Prostate gland (tissue), 2 donors: Measurements from ENCODE around the gene MYBPC3. TPM values are rescaled to one million over a fixed set of nuclear protein-coding genes. Genes with fewer than 3 reads are reported as not detected.

ENCODE experiments used
- DNase-seq: peaks from one replicate; pipeline ENCODE4 v3.0.0-alpha.2; 2019; ENCODE audit warnings: low spot score
- H3K27ac ChIP-seq, 2 donors: fragments of 200-600 bp; sonication (generic); 2 replicates each; pipeline ENCODE4 v1.5.1; 2017 to 2019
- H3K27me3 ChIP-seq: fragments of 200-600 bp; sonication (generic); replicated peaks from 2 replicates; pipeline ENCODE4 v1.5.1; 2019; ENCODE audit not compliant: insufficient read depth
- H3K36me3 ChIP-seq, 2 donors: fragments of 200-600 bp; sonication (generic); 1 replicate in 1 of 2; 2 replicates in 1 of 2; pipeline versions ENCODE4 v1.5.1 to v1.8.1; 2017 to 2019
- H3K4me1 ChIP-seq: fragments of 200-600 bp; sonication (generic); replicated peaks from 2 replicates; pipeline ENCODE4 v1.5.1; 2019
- H3K4me3 ChIP-seq, 2 donors: fragments of 200-600 bp; sonication (generic); 2 replicates each; pipeline ENCODE4 v1.5.1; 2017 to 2019
- H3K9me3 ChIP-seq: fragments of 200-600 bp; sonication (generic); 2 replicates; pipeline ENCODE4 v1.5.1; 2017
- CTCF ChIP-seq, 4 experiments: fragments of 200-600 bp in 2 of 4; fragments of 450-650 bp in 2 of 4; sonication (generic) in 2 of 4; IDR thresholded peaks; 1 replicate in 3 of 4; 2 replicates in 1 of 4; pipeline ENCODE4 v1.5.1; 2016 to 2019; ENCODE audit warnings: antibody characterized with exemption in 4 of 4, mild to moderate bottlenecking in 2 of 4, moderate library complexity in 2 of 4
- POLR2A ChIP-seq: fragments of 450-650 bp; IDR thresholded peaks from one replicate; pipeline ENCODE4 v1.6.1; 2016; ENCODE audit warnings: antibody characterized with exemption, mild to moderate bottlenecking
- POLR2AphosphoS5 ChIP-seq: sonication (generic); formaldehyde crosslinking; IDR thresholded peaks from one replicate; pipeline ENCODE4 v1.6.1; 2017; ENCODE audit warnings: antibody characterized with exemption
- WGBS: methylation state at CpG from one replicate; pipeline ENCODE4 v1.1.5; 2018; 5-methylcytosine and 5-hydroxymethylcytosine counted together
- intact Hi-C: fragments of 100-400 bp; cut with DNase I; formaldehyde crosslinking; loops from one replicate; pipeline ENCODE4 v1.14.2; 2022
- total RNA-seq, 2 donors: library from RNA; depleted of rRNA; stranded (reverse); fragments of >200 nt; gene quantifications; one replicate each; pipeline ENCODE4 v1.1.0, GENCODE V29; 2016

MYBPC3 gene
- total RNA-seq, 2 donors from 2014 or later, result 0.91 TPM; not detected in 1

DNA sequence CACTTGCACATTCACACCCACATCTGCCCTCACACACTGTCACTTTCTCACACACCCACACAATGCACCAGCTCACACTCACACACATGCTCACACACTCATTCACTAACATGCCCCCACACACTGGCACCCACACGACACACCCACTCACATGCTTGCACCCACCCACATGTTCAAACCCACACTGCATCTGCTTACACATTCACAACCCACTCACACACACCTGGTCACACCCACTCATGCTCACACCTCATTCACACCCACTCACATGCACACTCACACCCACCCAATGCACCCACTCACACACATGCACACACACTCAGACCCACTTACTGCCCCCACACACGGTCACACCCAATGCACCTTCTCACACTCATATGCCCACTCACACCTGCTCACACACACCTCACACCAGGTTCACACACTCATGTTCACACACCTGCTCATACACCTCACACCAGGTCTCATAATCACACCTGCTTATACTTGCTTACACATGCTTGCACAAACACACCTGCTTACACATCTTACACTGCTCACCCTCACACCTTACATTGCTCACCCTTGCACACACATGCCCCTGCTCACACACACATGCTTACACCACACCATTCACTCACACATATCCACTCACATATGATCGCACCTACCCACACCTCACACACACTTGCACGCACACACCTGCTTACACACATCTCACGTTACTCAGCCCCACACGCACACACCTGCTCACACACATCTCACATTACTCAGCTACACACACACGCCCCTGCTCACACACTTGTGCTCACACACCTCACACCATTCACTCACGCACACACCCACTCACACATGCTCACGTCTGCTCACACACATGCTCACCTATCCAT lies 3.9 kb upstream of the MYBPC3 start:
- no peaks in the 10 kb centered on the region for H3K4me1 ChIP-seq
- no peaks in the 10 kb centered on the region for H3K27me3 ChIP-seq
- TF ChIP-seq CTCF (IDR thresholded peaks at IDR 0.05), result no peak
- no peak for TF ChIP-seq POLR2A
- TF ChIP-seq POLR2AphosphoS5, result no peak
- H3K27ac ChIP-seq, result no peak overlapping the region
- no peak overlapping the region for H3K4me3 ChIP-seq
- intact Hi-C loops, result loop anchor here (5.0 to 10.0 kb wide), 2 partner anchors 99 to 472 kb away; partner anchors contain the start of gene NR1H3
- no peaks in the 10 kb centered on the region for H3K9me3 ChIP-seq
- H3K36me3 ChIP-seq, result no peaks in the 10 kb centered on the region
- WGBS, result 88% methylated on average over 9 of the region's 9 CpGs
- DNase-seq, result no peak

DNA sequence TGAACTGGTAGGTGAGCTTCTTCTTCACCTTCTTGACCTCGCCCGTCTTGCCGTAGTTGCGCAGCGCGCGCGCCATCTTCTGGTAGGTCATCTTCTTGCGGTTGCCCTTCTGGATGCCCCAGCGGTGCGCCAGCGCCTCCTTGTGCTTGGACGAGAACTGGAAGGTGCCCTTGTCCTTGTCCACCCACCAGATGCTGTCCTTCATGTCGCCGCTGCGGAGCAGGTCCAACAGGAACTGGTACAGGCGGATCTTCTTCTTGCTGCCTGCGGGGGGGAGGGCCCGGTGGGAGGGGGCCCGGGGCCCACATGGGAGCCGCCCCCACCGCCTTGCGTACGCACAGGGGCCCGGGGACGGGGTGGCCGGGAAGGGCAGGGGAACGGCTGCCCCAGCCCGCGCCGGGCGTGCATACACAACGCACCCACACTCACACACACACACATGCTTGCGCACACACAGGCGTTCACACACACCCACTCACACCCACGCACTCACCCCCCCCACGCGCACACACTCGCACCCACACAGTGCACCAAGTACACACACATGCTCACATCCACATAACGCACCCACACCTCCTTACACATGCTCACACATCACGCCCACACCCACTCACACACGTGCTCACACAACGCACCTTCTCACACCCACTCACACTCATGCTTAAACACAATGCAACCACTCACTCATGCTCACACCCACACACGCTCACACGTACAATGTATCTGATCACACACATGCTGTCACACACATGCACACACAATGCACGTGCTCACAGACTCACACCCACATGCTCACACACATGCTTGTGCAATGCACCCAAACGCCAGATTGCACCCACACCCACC lies 3.0 kb upstream of the MYBPC3 start:
- Histone ChIP-seq H3K4me3 (peak overlapping the region; percentile 34 to 37), H3K4me1 (no peaks in the 10 kb centered on the region), H3K27me3 (no peaks in the 10 kb centered on the region), H3K9me3 (no peaks in the 10 kb centered on the region), H3K36me3 (no peaks in the 10 kb centered on the region), H3K27ac (peak overlapping the region; percentile 56 to 75)
- peak; percentile 96 for DNase-seq
- 18% methylated on average over 40 of the region's 47 CpGs for WGBS
- intact Hi-C loops, result loop anchor here (5.0 to 10.0 kb wide), 2 partner anchors 98 to 471 kb away; partner anchors contain the start of gene NR1H3
- peak; percentile 90 to 99 (median 95) for TF ChIP-seq CTCF (IDR thresholded peaks at IDR 0.05)
- peak; percentile 78 for TF ChIP-seq POLR2AphosphoS5
- no peak for TF ChIP-seq POLR2A

DNA sequence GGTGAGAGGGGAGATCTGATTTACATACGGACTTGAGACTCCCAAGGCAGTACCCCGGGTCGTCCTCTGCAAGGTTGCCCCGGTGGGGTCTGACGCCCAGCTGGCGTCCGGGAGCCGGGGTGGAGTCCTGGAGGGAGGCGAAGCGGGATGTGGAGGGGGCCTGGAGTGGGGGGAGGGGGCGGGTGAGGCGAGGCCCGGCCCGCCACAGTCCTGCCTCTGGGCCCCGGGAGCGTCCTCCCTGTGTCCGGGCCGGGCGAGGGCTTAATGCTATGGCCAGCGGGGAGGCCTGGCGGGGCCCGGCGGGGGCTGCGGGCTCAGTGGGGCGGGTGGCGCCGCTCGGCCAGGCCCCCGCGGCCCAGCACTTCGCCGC lies 2.4 kb upstream of the MYBPC3 start:
- peak overlapping the region; percentile 34 to 37 for H3K4me3 ChIP-seq
- H3K4me1 ChIP-seq, result no peaks in the 10 kb centered on the region
- H3K36me3 ChIP-seq, result no peaks in the 10 kb centered on the region
- peak overlapping the region; percentile 56 to 75 for H3K27ac ChIP-seq
- intact Hi-C loops, result loop anchor here (5.0 to 10.0 kb wide), 3 partner anchors 98 to 470 kb away; partner anchors contain the start of genes ARFGAP2 and NR1H3
- H3K27me3 ChIP-seq, result no peaks in the 10 kb centered on the region
- DNase-seq, result no peak
- no peak for TF ChIP-seq POLR2A
- TF ChIP-seq POLR2AphosphoS5, result no peak
- WGBS, result 4% methylated on average over 17 of the region's 32 CpGs
- H3K9me3 ChIP-seq, result no peaks in the 10 kb centered on the region

- TF ChIP-seq POLR2A (no peak), CTCF (IDR thresholded peaks at IDR 0.05) (no peak), POLR2AphosphoS5 (no peak)
- no peaks in the 10 kb centered on the region for H3K27me3 ChIP-seq
- intact Hi-C loops, result loop anchor here (5.0 to 10.0 kb wide), 2 partner anchors 177 to 469 kb away; partner anchors contain the start of gene ARFGAP2
- 81% methylated on average over 15 of the region's 15 CpGs for WGBS
- DNase-seq, result no peak
- H3K4me3 ChIP-seq, result no peak overlapping the region
- H3K27ac ChIP-seq, result peak overlapping the region in 1 of 2 donors; percentile 75
- H3K9me3 ChIP-seq, result no peaks in the 10 kb centered on the region
- H3K36me3 ChIP-seq, result no peaks in the 10 kb centered on the region
- H3K4me1 ChIP-seq, result no peaks in the 10 kb centered on the region
These were observed 1.7 kb upstream of the MYBPC3 start for GRCh38 chr11:47353978-47354774.
